KMS-11 (cell line): ENCODE data around the gene TENT5A.

Experiments
- H2AFZ ChIP-seq: fragments of 200-600 bp; sonication (generic); 2 replicates; pipeline ENCODE4 v1.6.1; 2016; ENCODE audit warnings: antibody characterized with exemption, mixed run types, low read depth
- H3K27ac ChIP-seq: fragments of 200-600 bp; sonication (generic); 2 replicates; pipeline ENCODE4 v1.6.1; 2016; ENCODE audit warnings: mild to moderate bottlenecking, mixed run types
- H3K27me3 ChIP-seq: fragments of 200-600 bp; sonication (generic); 2 replicates; pipeline ENCODE4 v1.6.1; 2017; ENCODE audit warnings: mild to moderate bottlenecking, low read depth, mixed run types, moderate library complexity; ENCODE audit not compliant: insufficient read depth
- H3K36me3 ChIP-seq: fragments of 200-600 bp; sonication (generic); 2 replicates; pipeline ENCODE4 v1.6.1; 2017; ENCODE audit warnings: mild to moderate bottlenecking, mixed run types; ENCODE audit not compliant: insufficient read depth
- H3K4me1 ChIP-seq: fragments of 200-600 bp; sonication (generic); 2 replicates; pipeline ENCODE4 v1.6.1; 2016; ENCODE audit warnings: mild to moderate bottlenecking, low read depth, mixed run types; ENCODE audit not compliant: poor library complexity, severe bottlenecking
- H3K4me2 ChIP-seq: fragments of 200-600 bp; sonication (generic); 2 replicates; pipeline ENCODE4 v1.7.0; 2016; ENCODE audit warnings: mild to moderate bottlenecking, mixed run types
- H3K4me3 ChIP-seq: fragments of 200-600 bp; sonication (generic); IDR thresholded peaks from 2 replicates; pipeline ENCODE4 v1.6.1; 2017; ENCODE audit warnings: low read depth, low read length, mixed read lengths; ENCODE audit not compliant: insufficient read depth
- H3K79me2 ChIP-seq: fragments of 200-600 bp; sonication (generic); 2 replicates; pipeline ENCODE4 v1.6.1; 2016; ENCODE audit warnings: low read depth, mixed run types; ENCODE audit not compliant: insufficient read depth
- H3K9ac ChIP-seq: fragments of 200-600 bp; sonication (generic); 2 replicates; pipeline ENCODE4 v1.6.1; 2016; ENCODE audit warnings: mild to moderate bottlenecking, mixed run types
- H4K20me1 ChIP-seq: fragments of 200-600 bp; sonication (generic); 2 replicates; pipeline ENCODE4 v1.6.1; 2016; ENCODE audit warnings: mild to moderate bottlenecking, mixed run types; ENCODE audit not compliant: insufficient read depth
- TF ChIP-seq, protein P1 (sequence below): fragments of 200-600 bp; sonication (generic); conservative IDR thresholded peaks from 2 replicates; pipeline ENCODE4 v1.6.1; 2017; ENCODE audit warnings: low read depth, mild to moderate bottlenecking, antibody characterized with exemption, low read length, moderate library complexity, mixed read lengths

The TENT5A gene

GRCh38 chr6:81791756-81792155 lies 39.3 kb upstream of the TENT5A start:
- no peaks in the 10 kb centered on the region for H3K27me3 ChIP-seq
- no peak overlapping the region for H3K9ac ChIP-seq
- no peak overlapping the region for H3K4me2 ChIP-seq
- no peaks in the 10 kb centered on the region for H3K36me3 ChIP-seq
- no peaks in the 10 kb centered on the region for H3K79me2 ChIP-seq
- no peaks in the 10 kb centered on the region for H4K20me1 ChIP-seq
- H3K4me1 ChIP-seq: no peaks in the 10 kb centered on the region
- H3K27ac ChIP-seq: no peak overlapping the region
- TF ChIP-seq, protein P1, sequence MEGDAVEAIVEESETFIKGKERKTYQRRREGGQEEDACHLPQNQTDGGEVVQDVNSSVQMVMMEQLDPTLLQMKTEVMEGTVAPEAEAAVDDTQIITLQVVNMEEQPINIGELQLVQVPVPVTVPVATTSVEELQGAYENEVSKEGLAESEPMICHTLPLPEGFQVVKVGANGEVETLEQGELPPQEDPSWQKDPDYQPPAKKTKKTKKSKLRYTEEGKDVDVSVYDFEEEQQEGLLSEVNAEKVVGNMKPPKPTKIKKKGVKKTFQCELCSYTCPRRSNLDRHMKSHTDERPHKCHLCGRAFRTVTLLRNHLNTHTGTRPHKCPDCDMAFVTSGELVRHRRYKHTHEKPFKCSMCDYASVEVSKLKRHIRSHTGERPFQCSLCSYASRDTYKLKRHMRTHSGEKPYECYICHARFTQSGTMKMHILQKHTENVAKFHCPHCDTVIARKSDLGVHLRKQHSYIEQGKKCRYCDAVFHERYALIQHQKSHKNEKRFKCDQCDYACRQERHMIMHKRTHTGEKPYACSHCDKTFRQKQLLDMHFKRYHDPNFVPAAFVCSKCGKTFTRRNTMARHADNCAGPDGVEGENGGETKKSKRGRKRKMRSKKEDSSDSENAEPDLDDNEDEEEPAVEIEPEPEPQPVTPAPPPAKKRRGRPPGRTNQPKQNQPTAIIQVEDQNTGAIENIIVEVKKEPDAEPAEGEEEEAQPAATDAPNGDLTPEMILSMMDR: no peak
- H3K4me3 ChIP-seq: no peak overlapping the region
- no peak overlapping the region for H2AFZ ChIP-seq

DNA sequence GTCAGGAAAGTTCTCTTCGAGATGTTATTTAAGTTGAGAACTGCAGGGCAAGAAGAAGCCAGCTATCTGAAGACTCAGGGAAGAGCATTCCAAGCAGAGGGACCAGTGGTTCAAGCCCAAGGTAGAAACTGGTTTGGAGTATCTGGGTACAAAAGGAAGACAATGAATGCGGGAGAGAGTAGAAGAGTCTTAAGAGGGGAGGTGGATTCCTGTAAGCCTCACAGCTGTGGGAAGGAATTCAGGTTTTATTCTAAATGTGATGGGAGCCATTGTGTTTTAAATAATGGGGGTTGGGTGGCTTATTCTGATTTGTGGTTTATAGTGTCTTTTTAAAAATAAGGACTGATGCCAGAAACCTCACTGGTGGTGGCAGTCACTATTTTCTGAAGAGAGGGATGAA lies 37.6 kb upstream of the TENT5A start:
- Histone ChIP-seq H4K20me1 (no peaks in the 10 kb centered on the region), H3K4me3 (no peak overlapping the region), H3K79me2 (no peaks in the 10 kb centered on the region), H3K27ac (no peak overlapping the region), H3K9ac (no peak overlapping the region), H3K4me1 (no peaks in the 10 kb centered on the region), H3K4me2 (no peak overlapping the region), H3K36me3 (no peaks in the 10 kb centered on the region), H2AFZ (no peak overlapping the region), H3K27me3 (no peaks in the 10 kb centered on the region)
- TF ChIP-seq, protein P1: no peak

- TF ChIP-seq, protein P1: no peak
- Histone ChIP-seq H4K20me1 (no peaks in the 10 kb centered on the region), H3K79me2 (no peaks in the 10 kb centered on the region), H3K27ac (no peak overlapping the region), H3K4me3 (no peak overlapping the region), H3K4me2 (no peak overlapping the region), H3K4me1 (no peaks in the 10 kb centered on the region), H3K36me3 (no peaks in the 10 kb centered on the region), H2AFZ (no peak overlapping the region), H3K27me3 (no peaks in the 10 kb centered on the region), H3K9ac (no peak overlapping the region)
Observed at GRCh38 chr6:81789291-81789690, 36.8 kb upstream of the TENT5A start.

DNA sequence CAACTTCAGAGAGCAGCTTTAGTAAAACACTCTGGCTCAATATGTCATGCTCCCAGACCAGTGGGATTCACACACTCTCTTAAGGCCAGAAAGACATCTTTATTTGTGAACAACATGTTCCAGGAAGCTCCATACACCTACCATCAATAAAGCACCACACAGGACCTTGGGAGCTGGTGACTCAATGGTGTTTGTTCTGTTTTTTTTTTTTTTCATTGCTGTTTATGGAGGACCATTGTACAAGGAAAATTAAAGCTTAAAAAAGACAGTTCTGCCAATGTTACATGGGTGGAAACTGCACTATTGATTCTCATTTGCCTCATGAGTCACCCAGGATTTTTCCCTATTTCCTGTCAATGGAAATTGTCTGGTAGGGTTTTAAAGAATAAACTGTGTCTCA lies 36.3 kb upstream of the TENT5A start:
- Histone ChIP-seq H3K4me2 (no peak overlapping the region), H2AFZ (no peak overlapping the region), H3K79me2 (no peaks in the 10 kb centered on the region), H3K36me3 (no peaks in the 10 kb centered on the region), H3K9ac (no peak overlapping the region), H3K27ac (no peak overlapping the region), H3K4me1 (no peaks in the 10 kb centered on the region), H3K4me3 (no peak overlapping the region), H4K20me1 (no peaks in the 10 kb centered on the region), H3K27me3 (no peaks in the 10 kb centered on the region)
- TF ChIP-seq, protein P1: no peak
